GM03348 (cell line): ENCODE measurements around the gene AHDC1.
A peak's percentile ranks its signal among the peaks of the same experiment; 100 is the strongest.
"Not testable (repeated sequence)": the region's sequence is repeated elsewhere in the genome, so short reads cannot be mapped to it uniquely, and the experiment has no call there.

Experiments used
- DNase-seq: peaks from one replicate; pipeline ENCODE4 v3.0.0; 2012; ENCODE audit warnings: low spot score

The AHDC1 gene

DNA sequence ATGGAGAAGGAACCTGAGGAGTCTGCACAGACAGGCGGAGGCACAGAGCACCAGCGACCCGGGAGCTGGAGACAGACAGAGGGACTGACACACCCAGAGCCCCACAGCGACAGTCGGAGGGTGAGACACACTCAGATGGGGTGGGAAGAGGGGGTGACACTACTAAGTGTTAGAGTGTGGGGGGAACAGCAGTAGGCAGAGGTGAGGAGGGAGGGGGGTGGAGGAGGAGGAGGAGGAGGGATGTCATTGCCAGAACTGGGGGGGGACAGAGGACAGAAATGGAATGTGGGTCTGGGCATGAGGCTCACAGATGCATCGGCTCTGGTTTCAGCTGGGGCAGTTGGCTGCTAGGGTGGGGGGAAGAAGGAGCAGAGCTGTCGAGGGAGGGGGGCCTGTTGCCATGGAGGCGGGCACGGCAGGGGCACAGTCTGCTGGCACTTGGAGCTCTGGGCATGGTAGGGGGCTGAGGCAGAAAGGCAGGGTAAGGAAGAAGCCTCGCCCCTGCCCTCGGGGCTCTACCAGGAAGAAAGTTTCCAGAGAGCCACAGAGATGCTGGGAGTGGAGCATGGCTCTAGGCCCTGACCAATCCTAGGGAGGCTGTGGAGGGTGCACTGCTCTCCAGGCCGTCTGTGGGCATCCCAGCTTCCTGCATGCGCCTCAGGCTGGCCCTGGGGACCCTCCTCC, 37.3 kb downstream of the AHDC1 start:
- DNase-seq: no peak

DNA sequence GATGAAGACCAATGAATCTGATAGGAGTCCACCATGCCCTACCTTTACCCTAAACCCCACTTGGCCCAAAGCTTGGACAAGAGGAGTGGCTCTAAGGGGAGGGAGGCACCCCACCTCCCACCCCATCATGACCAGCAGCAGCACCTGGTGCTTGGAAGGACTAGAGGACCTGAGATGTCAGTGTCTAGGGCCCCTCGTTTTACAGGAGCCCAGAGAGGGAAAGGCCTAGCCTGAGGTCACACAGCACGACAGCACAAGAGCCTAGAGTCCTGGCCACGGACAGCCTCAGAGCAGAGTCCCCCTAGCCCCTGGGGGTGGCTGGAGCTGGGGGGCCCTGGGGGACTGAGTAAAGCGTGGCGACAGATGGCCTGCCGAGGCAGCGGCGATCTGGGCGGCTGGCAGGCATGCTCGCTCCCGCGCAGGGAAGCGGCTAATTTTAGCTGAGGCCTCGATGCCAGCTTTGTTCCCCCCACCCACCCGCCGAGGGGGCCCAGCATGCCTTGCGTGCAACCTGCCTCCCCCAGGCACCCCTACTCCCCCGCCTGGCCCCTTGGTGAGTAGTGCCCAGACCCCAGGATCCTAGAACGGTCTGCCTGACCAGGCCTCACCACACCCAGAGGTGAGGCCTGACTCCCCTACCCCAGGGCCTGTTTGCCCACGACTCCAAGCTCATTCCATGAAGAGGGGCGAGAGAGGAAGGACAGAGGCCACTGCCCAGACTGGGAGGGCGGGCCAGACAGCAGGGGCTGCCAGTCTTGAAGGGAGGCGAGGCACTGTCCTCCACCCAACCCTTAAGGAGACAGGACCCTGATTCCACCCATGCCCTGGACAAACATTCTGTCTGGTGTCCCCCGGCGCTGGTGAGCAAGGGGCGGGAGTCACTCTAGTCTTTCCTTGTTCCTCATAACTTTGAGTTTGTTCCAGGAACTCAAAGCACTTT, 39.0 kb downstream of the AHDC1 start:
- no peak for DNase-seq

DNA sequence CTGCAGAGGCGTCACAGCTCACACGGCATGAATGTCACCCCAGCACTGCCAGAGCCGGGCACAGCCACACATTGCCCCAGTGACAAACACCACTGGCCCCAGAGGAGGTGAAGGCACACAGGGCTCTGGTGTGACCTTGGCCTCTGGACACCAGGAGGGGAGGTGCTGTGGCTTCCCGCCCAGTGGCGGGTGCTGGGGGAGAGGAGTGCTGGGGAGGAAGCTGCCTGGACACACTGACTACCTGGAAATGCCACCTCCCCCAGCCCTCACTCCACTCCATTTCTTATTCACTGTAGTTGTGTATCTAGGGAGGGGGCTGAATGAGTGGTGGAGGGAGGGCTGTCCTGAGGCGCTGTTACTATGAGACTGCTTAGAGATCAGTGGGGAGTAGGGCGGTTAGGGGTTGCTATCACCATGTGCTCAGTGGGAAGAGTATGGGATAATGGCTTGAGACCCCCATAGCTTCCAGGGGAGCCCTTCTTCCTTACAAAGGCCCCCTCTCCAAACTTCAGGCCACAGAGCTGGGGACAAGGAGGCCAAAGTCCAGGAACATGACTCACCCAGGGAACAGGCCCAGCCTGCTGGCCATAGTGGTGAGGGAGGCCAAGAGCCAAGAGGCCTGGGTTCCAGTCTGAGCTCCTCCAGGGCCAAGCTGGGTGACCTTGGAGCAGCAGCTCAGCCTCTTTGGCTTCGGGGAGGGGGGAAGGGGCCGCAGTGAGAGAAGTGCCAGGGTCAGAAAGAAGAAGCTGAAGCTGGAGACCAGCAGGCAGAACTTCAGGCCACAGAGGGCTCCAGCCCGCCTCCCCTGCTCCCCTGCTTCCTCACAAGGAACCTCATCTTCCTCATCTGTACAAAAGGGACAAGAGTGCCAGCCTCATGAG, 40.1 kb downstream of the AHDC1 start:
- DNase-seq: peak; percentile 76

DNA sequence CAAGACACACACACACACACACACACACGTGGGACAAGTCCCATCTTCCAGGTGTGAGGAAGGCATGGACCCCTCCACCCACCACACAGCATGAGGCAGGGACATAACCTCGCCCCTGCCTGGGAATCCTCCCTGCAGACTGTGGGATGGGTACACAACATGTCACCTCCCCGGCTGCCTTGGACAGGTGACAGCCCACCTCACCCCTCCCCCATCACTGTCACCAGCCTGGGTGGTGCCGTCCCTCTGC, 40.7 kb downstream of the AHDC1 start:
- no peak for DNase-seq

DNA sequence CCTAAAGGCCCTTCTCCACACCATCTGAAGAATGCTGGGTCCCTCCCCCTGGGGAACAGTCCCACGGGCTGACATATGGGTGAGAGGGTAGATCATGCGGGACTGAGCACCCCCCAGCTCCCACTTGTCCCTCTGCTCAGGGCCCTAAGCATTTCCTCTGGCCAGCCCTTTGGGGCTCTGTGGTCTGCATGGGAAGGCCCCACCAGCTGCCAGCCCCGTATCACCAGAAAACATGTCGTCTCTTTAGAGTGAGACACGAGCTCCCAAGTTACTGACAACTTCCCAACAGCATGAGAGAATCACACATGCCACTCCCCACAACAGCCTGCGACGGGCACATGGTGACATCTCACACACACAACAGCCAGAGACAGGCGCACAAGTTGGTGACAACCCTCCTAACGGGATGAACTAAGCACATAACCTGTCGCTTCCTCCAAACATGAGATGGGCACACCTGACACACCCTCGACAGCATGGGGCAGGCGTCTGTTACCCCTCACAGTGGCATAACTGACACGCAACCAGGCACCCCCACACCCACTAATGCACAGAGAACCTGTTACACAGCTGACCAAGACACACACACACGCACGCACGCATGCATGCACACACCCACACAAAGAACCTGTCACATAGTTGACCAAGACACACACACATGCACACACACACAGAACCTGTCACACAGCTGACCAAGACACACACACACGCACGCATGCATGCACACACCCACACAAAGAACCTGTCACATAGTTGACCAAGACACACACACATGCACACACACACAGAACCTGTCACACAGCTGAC, 41.2 kb downstream of the AHDC1 start:
- DNase-seq: no peak

DNA sequence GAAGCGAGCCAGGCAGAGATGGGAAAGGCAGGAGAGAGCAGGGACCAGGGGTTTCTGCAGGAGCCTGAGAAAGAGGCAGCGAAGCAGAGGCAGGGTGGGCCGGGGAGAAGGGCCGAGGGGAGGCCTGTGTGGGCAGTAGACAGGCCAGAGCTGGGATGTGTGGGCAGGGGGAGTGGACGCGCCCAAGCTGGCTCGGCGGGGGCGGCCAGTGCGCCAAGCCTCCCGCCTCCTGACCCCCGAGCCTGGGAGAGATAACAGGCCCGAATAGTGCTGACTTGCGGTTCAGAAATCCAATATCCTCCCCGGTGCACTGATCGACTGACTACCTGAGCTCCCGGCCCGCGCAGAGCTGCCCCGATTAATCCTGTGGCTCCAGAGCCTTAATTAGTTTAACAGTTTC, 41.9 kb downstream of the AHDC1 start:
- no peak for DNase-seq

DNA sequence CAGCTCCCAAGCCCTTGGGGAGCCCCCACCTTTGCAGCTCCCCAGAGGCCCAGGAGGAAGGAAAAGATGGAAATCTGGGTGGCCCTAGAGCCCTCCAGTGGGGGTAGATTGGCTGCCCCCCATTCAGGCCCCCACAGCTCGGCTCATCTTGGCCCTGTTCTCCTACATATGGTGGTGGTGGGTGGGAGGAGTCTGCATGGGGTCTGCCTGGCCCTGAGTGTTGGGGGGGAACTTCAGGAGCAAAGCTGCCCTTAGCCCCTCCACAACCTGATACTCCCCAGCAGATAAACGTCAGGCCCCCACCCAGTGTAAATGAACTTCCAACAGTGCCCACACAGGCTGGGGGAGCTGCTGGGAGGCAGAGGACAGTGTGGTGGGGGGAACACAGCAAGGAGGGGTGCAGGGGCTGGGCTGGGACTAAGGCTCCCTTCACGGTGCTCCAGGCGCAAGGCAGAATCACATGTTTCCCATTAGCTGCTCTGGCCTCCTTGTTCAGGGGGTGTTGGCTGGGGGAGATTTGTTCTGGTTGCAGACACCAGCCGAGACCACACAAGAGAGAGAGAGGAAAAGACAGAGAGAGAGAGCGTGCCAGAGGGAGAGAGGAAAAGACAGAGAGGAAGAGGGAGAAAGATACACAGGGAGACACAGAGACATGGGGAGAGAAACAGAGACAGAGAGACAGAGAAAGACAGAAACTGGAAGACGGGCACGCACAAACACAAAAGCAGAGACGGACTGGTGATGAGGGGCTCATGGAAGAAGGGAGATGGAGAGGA, 42.6 kb downstream of the AHDC1 start:
- DNase-seq: peak; percentile 52

DNA sequence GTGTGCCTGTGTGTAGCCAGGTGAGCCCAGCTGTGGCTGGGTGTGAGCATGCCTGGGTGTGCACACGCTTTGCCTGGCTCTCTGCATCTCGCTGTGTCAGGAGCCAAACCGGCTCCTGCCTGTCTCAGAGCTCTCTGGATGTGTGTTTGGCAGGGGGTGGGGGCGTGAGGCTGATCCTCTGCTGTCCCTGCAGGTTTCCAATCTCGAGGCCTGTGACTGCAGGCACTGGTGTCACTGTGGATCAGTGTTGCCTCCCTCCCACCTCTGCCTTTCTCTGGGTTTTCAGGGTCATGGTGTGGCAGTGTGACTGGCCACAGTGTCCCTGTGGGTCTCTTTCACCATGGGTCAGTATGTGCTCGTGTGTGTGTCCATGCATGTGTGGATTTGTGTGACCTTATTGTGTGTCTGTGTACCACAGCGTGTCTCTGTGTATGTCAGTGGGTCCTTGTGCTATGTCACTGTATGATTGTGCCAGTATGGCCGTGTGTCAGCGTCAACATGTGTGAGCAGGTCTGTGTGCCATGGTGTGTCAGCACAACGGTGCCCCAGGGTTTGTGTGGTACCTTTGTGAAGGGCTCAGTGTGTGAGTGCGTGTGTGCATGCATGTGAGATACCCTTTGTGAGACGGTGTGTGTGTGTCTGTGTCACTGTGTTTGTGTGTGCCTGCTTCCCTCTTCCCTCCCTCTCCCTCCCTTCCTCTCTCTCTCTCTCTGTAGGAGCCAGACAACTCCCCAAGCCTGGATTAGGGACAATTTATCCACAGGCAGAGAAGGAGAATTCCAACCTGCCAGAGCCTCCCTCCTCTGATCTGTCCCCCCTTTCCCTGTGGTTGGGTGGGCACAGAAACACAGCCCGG, 43.4 kb downstream of the AHDC1 start:
- no peak for DNase-seq

DNA sequence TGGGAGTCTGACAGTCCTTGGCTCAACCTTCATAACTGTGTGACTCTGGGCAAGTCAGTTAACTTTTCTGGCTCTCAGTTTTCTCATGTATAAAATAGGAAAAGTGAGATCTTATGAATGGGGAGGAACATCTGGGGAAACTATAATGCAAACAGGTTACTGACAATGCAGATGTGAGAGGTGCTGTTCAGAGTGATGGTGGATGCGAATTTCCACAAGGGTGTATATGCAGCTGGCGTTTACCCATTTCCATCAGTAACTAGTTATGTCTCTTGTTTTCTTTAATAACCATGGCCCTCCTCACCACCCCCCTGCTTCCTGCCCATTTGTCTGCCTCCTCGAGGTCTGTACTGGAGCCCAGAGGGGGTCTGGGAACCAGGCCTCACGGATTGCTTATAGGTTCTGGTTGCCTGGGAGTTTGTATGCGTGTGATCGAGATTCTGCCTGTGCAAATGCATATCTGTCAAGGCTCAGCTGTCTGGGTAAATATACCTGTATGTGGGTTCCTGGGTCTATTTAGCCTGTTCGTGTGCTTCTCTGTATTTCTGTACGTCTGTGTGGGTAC, 44.4 kb downstream of the AHDC1 start:
- no peak for DNase-seq

DNA sequence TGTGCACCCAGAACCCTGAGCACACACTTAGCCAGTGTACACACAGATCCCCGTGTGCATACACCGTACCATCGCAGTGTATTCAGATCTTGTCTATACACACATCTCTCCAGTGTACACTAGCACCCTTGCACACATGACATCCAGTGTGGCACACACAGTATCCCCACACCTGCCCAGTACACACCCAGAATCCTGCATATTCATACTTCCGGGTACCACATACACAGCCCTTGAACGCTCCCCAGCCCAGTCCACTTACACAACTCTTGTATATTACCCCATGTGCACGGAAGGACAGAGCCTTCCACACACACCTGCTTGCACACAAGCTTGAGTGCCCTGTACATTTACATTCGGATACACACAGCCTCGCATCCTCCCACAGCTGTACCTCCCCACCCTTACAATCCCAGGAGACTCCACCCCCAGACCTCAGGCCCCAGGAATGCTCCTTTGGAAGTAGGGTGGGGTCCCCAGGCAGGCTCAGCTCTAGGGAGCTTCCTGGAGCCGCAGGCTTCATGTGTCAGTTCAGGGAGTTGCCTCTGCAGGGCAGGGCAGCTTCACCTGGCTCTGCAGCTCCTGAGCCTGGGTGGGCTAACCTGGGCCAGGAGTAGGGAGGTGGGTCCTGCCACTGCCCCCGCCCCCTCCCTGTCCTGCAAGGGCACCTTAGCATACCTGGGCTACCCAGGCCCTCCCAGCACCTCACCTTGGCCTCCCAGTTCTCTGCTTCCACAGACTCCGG, 46.2 kb downstream of the AHDC1 start:
- no peak for DNase-seq

DNA sequence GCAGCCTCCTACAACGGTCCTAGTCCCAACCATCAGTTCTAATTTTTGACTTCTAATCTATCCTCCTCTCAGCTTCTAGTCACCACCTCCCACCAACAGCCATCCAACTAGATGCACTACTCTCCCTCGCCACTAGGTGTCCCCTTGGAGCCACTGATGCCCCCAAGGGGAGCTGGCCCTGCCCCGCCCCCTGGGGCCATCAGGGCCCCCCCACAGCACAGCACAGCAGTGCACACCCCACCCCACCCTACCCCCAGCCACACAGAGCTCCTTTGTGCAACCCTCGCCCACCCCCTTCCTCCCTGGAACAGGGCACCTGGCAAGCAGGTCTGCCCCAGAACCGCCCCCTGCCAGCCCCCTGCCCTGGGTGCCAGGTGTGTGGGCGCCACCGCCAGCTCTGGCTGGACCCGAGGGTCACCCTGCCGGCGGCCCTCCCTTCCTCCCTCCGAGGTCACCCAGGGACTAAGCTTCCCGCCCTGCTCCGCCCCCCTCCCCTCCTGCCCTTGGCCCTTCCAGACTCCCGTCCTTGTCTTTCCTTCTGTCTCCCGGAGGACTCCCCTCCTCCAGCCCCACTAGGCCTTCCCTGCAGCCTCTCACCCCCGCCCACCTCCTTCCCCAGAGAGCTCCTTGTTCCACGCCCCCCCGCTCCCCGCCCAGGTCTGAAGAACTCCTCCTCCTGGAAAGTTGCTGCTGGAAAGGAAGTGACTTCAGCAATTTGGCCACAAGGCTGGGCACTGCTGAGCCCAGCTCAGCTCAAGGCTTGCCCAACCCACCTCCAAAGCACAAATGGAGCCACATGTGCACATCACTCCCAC, 47.0 kb downstream of the AHDC1 start:
- DNase-seq: peak; percentile 96

DNA sequence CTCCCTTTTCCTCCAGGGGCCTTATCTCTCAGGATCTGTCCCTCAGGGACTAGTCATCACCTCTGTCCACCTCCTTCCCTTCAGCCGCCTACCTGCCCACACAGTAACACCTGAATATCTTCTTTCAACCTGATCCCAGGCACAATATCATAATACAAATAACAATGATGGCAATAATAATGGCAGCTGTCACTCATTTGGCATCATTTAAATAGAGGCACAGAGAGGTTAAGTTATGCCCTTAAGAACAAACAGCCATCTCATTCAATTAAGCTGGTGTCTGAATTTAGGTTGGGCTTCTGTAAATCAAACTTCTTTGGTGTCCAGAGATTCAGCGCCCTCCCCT, 47.5 kb downstream of the AHDC1 start:
- no peak for DNase-seq

DNA sequence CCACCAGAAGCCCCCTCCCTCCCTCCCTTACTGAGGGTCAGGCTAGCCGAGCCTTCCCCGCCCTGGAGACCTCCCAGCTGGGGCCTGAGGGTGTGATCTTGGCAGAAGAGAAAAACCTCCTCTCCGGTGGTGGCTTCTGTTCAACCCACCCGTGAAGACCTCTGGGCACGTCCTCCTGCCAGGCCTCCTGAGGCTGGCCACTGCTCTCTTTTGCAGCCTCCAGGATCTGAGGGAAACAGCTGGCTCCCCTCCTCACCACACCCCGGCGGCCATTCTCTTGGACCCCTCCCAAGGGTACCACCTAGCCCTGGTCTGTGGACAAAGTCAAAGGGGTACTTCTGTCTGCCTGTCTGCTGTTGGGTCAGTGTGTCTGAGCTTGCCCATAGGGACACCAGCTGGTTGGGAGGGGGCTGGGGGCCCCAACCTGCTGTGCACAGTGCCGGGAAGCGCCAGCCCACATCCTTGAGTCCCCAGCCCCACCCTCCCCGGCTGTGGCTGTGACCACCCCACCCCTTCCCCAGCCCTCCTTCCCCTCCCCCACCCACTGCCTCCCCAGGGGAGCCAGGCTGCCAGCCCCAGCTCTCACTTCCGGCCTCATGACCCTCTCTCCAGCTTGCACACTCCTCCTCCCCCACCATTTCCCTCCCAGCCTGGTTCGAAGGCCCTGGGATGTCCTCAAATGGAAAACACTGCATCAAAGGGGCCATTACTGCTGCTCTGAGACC, 48.1 kb downstream of the AHDC1 start:
- peak; percentile 60 for DNase-seq

DNA sequence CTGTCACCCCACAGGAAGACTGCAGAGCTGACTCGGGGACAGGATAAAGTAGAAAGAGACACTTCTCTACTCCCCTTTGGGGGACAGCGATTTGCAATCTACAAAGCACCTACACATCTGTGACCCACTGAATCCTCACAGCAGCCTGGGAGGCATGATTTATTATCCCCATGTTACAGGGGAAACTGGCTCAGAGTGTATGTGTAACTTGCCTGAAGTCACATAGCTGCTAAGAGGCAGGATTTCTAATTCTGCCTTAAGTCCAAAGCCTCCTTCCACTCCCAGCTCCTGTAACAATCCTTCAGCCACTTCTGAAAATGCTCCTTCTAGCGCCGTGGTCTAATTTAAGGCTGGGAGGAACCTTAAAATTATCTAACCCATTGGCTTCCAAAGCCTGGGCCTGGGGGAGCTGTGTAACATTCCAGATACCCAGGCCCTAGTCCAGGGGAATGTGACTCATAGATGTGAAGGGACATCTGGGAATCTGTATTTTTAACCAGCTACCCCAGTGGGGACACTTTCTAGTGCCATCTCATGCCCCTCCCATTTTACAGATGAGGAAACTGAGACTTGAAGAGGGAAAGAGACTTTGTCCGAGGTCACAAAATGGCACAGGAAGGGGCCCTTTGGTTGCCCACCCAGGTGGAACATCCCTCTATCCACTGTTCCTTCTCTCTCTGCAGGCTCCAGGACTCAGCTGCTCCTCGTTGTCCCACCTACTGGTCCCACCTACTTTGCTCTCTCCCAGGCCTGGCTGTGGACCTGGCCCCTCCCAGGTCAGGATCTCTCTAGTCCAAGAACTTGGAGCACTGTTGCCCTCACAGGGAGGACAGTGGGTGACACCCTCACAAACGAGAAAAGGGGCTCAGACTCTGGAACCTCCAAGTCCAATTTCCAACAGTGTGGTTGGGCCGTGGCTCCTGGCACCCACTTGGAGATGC, 48.9 kb downstream of the AHDC1 start:
- no peak for DNase-seq

DNA sequence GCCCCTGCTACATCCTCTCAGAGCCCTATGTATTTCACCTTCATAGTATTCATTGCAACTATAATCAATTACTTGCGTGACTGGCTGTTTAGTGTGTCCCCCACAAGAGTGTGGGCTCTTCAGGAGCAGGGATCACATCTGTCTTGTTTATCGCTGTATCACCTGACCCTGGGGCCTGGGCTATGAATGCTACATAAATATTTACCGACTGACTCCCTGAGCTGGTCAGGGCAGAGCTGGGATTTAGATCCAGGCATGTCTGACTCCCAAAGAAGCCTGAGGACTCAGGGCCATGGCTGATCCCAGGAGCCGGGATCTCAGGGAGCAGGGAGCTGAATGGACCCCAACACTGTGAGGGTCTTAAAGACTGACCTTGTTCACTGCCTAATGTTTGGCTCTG, 49.7 kb downstream of the AHDC1 start:
- no peak for DNase-seq

DNA sequence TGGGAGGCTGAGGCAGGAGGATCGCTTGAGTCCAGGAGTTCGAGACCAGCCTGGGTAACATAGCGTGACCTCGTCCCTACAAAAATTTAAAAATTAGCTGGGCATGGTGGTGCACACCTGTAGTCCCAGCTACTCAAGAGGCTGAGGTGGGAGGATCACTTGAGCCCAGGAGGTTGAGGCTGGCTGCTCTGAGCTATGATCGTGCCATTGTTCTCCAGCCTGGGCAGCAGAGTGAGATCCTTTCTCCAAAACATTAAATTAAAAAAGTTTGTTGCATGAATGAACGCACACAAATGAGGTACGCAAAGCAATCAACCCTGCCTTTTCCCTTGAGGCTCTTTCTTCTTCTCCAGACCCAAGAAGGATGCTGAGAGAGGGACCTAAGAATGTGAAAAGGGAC, 50.1 kb downstream of the AHDC1 start:
- DNase-seq: not testable (repeated sequence)
